NOMO-1 (cell line): Measurements from ENCODE around the gene LTBP2.

Experiments
- DNase-seq, 2 experiments: peaks; one replicate each; lab custom pipeline; 2025; ENCODE audit not compliant: unreplicated experiment in 2 of 2; lab: John Stamatoyannopoulos, UW

The LTBP2 gene

DNA sequence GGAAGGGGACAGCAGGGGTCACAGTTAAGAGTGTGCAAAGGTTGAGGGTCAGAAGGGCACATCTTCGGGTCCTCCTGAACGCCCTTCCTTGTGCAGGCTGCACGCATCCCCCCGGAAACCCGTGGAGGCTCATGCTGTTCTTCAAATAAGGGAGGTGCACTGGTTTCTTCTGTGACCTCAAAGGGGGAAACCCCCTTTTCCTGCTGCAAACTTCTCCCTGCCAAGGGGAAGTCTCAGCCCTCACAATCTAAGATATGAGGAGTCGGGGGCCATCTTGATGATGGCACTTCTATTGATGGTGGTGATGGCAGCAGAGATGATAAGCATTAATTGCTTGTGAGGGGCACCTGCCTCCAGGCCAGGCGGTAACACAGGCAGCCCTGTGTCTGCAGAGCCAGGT, 78.5 kb downstream of the LTBP2 start:
- no peak for DNase-seq

DNA sequence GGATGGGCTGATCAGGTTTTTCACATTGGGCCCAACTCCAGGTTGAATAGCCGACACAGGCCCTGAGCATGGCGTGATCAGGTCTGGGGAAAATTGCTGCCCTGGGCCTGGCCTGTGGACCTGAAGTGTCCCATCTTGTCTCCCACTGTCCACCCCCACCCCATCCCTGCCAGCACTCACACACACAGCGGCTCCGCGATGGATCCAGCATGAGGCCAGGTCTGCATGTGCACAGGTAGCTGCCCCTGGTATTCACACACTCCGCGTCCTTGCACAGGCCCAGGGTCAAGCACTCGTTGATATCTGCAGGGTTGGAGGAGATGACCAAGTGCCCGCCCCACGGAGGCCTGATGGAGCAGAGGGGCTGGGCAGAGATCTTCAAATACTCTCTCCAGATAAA, 79.8 kb downstream of the LTBP2 start:
- DNase-seq, result no peak

DNA sequence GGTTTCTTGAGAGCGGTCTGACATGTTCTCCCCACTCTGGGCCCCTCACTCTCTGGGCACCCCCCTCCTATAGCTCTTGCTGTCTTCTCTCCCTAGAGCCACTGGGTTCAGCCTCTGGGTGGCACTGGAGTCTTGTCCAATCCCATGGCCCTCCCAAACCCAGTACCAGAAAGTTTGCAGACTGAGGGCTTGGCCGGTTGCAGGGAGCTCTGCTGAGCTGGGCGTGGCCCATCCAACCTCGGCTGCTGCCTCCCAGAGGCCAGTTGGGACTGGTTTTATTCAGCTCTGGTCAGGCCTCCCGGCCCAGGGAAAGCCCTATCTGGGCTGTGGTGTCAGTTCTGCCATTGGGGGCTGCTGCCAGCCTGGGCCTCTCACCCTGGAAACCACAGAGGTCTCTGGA, 80.6 kb downstream of the LTBP2 start:
- no peak for DNase-seq

DNA sequence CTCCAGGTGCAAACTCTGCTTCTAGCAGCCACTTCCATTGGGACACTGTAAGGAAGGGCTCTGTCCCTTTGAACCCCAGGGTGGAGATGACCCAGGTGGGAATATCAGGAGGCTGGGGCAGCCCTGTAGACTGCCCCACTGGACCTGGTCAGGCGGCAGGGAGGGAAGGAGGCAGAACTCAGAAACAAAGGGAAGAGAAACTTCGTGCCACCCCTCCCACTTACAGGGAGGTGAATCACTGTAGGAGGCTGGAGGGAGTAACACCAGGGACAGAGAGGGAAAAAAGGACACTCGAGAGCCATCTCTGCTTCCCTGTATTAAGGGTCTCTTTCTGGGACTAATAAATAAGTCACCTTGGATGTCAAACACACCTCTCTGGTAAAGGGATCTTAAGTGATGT, 81.0 kb downstream of the LTBP2 start:
- DNase-seq, result no peak

- no peak for DNase-seq
Observed at GRCh38 chr14:74528886-74529285, 83.2 kb downstream of the LTBP2 start.

DNA sequence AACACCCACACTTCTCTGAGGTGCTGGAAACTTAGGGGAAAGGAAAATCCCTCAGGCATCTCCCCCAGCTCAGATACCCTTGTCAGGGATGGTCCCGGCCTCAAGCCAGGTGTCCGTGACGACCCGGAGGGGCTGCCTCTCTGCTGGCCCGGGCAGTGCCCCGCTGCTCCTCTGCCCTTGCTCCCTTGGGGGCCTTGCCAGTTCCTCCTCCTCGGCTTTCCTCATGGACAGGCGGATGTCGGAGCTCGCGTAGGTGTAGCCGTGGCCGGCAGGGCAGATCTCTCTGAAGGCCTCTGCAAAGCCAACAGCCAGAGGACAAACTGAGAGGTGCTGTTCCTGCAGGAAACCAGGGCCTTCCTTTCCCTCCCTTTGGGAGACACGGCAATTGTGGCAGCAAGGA, 83.6 kb downstream of the LTBP2 start:
- no peak for DNase-seq

- DNase-seq, result no peak
Observed at GRCh38 chr14:74527736-74528280, 84.2 kb downstream of the LTBP2 start.

GRCh38 chr14:74526854-74527585, 85.0 kb downstream of the LTBP2 start:
- DNase-seq, result no peak

GRCh38 chr14:74525361-74525851, 86.6 kb downstream of the LTBP2 start:
- DNase-seq, result peak; percentile 2 to 61

DNA sequence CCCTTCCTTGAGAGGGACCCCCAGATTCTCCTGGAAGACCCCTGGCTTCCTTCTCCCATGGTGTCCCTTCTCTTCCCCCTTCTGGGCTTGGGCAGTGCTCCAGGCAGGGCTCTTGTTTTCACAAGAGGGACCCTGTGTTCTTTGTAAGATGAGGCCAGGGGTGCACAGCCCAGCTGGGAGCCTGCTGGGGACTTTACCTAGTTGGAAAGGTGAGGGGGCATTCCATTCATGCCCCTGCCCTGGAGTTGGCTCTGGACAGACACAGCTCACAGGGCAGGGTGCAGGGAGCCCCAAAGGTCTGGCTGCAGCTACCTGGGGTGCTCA, 87.3 kb downstream of the LTBP2 start:
- DNase-seq, result no peak

- DNase-seq, result no peak
Observed at GRCh38 chr14:74524076-74524811, 87.8 kb downstream of the LTBP2 start.

GRCh38 chr14:74522740-74523139, 89.3 kb downstream of the LTBP2 start:
- DNase-seq, result no peak

GRCh38 chr14:74521756-74522155, 90.3 kb downstream of the LTBP2 start:
- DNase-seq, result no peak

GRCh38 chr14:74519316-74520074, 92.5 kb downstream of the LTBP2 start:
- no peak for DNase-seq

- no peak for DNase-seq
Observed at GRCh38 chr14:74518221-74518620, 93.8 kb downstream of the LTBP2 start.

- no peak for DNase-seq
Observed at GRCh38 chr14:74517731-74518130, 94.3 kb downstream of the LTBP2 start.

- no peak for DNase-seq
Observed at GRCh38 chr14:74516451-74517160, 95.4 kb downstream of the LTBP2 start.

- no peak for DNase-seq
Observed at GRCh38 chr14:74515891-74516412, 96.1 kb downstream of the LTBP2 start.

DNA sequence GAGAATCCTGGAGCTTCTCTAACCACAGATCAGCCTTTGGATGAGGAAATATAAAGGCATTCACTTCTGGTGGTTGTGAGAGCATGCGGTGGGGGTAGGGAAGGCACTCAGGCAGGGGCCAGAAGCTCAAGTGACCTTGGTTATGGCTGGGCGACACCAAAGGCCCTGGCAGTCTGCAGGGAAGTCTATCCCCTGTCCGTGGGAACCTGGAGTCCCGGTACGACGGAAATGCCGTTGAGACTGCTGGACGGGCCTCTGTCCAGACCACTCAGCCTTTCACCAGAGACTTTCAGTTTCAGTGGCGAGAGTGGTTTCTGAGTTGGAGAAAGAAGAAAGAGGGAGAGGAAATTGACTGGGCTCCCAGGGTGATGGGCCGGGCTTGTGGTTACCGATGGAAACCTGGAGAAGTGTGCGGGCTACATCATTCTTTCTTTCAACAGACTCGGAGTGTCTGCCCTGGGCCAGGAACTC, 97.5 kb downstream of the LTBP2 start:
- DNase-seq, result peak; percentile 36 to 63
